H9 (cell line): Measurements from ENCODE around the gene PTX3. TPM values are rescaled to one million over a fixed set of nuclear protein-coding genes. Genes with fewer than 3 reads are reported as not detected.

Source experiments
- DNase-seq: peaks from one replicate; pipeline ENCODE4 v3.0.0-alpha.2; 2017
- H2AFZ ChIP-seq: one replicate; pipeline ENCODE4 v1.6.1; 2013; ENCODE audit warnings: mild to moderate bottlenecking, low read length, control low read depth, moderate library complexity
- H2AK5ac ChIP-seq: 2 replicates; pipeline ENCODE4 v1.6.1; 2013; ENCODE audit warnings: low read length, control low read depth, mixed read lengths; ENCODE audit not compliant: insufficient read length
- H2BK120ac ChIP-seq: one replicate; pipeline ENCODE4 v1.6.1; 2013; ENCODE audit warnings: low read depth, mild to moderate bottlenecking, low read length, control low read depth, inconsistent platforms; ENCODE audit not compliant: poor library complexity, severe bottlenecking
- H2BK12ac ChIP-seq: 2 replicates; pipeline ENCODE4 v1.6.1; 2013; ENCODE audit warnings: low read length, control low read depth, mixed read lengths, low read depth; ENCODE audit not compliant: insufficient read length
- H2BK15ac ChIP-seq: 2 replicates; pipeline ENCODE4 v1.6.1; 2013; ENCODE audit warnings: low read depth, low read length, control low read depth
- H2BK20ac ChIP-seq: one replicate; pipeline ENCODE4 v1.6.1; 2013; ENCODE audit warnings: low read depth, mild to moderate bottlenecking, low read length, control low read depth, inconsistent platforms; ENCODE audit not compliant: poor library complexity, severe bottlenecking
- H2BK5ac ChIP-seq: 2 replicates; pipeline ENCODE4 v1.6.1; 2013; ENCODE audit warnings: low read length, control low read depth, mixed read lengths; ENCODE audit not compliant: insufficient read length
- H3K14ac ChIP-seq: 2 replicates; pipeline ENCODE4 v1.6.1; 2013; ENCODE audit warnings: low read length, control low read depth; ENCODE audit not compliant: insufficient read depth
- H3K18ac ChIP-seq: 2 replicates; pipeline ENCODE4 v1.6.1; 2013; ENCODE audit warnings: low read depth, mild to moderate bottlenecking, mixed read lengths, low read length, control low read depth; ENCODE audit not compliant: insufficient read length
- H3K23ac ChIP-seq: 2 replicates; pipeline ENCODE4 v1.6.1; 2013; ENCODE audit warnings: low read length, control low read depth, mixed read lengths, low read depth; ENCODE audit not compliant: insufficient read length
- H3K23me2 ChIP-seq: 2 replicates; pipeline ENCODE4 v1.6.1; 2013; ENCODE audit warnings: low read depth, mild to moderate bottlenecking, mixed read lengths, low read length, control low read depth; ENCODE audit not compliant: insufficient read length, poor library complexity, severe bottlenecking
- H3K27ac ChIP-seq: 2 replicates; pipeline ENCODE4 v1.5.1; 2013; ENCODE audit warnings: low read length, control low read depth, mixed read lengths, low read depth; ENCODE audit not compliant: insufficient read length
- H3K27me3 ChIP-seq: 2 replicates; pipeline ENCODE4 v1.6.1; 2013; ENCODE audit warnings: low read length, control low read depth, inconsistent platforms; ENCODE audit not compliant: insufficient read depth
- H3K4ac ChIP-seq: 2 replicates; pipeline ENCODE4 v1.6.1; 2013; ENCODE audit warnings: low read depth, mild to moderate bottlenecking, control low read depth, inconsistent platforms, low read length, moderate library complexity
- H3K4me1 ChIP-seq: 2 replicates; pipeline ENCODE4 v1.6.1; 2013; ENCODE audit warnings: low read length, control low read depth, inconsistent platforms; ENCODE audit not compliant: insufficient read depth
- H3K4me2 ChIP-seq: 2 replicates; pipeline ENCODE4 v1.6.1; 2013; ENCODE audit warnings: low read length, control low read depth, mixed read lengths; ENCODE audit not compliant: insufficient read length, insufficient read depth
- H3K56ac ChIP-seq: 2 replicates; pipeline ENCODE4 v1.6.1; 2013; ENCODE audit warnings: low read depth, mild to moderate bottlenecking, mixed read lengths, low read length, control low read depth; ENCODE audit not compliant: insufficient read length
- H3K79me1 ChIP-seq: 2 replicates; pipeline ENCODE4 v1.6.1; 2013; ENCODE audit warnings: low read depth, mild to moderate bottlenecking, moderate library complexity, low read length, control low read depth, inconsistent platforms; ENCODE audit not compliant: insufficient read depth, poor library complexity, severe bottlenecking
- H3K79me2 ChIP-seq: 2 replicates; pipeline ENCODE4 v1.6.1; 2013; ENCODE audit warnings: low read length, control low read depth, inconsistent platforms; ENCODE audit not compliant: insufficient read depth
- H3K9ac ChIP-seq: 2 replicates; pipeline ENCODE4 v1.6.1; 2013; ENCODE audit warnings: low read length, control low read depth, mixed read lengths; ENCODE audit not compliant: insufficient read length; ENCODE audit errors: extremely low read depth
- H3K9me3 ChIP-seq: one replicate; pipeline ENCODE4 v1.6.1; 2013; ENCODE audit warnings: low read depth, low read length, inconsistent platforms; ENCODE audit not compliant: control insufficient read depth
- H3T11ph ChIP-seq: one replicate; pipeline ENCODE4 v1.6.1; 2013; ENCODE audit warnings: mild to moderate bottlenecking, low read length, control low read depth, inconsistent platforms
- H4K20me1 ChIP-seq: one replicate; pipeline ENCODE4 v1.6.1; 2013; ENCODE audit not compliant: control insufficient read depth, insufficient read length, insufficient read depth
- H4K5ac ChIP-seq: 2 replicates; pipeline ENCODE4 v1.6.1; 2013; ENCODE audit warnings: low read depth, mild to moderate bottlenecking, mixed read lengths, low read length, control low read depth; ENCODE audit not compliant: insufficient read length
- H4K8ac ChIP-seq: replicated peaks from 2 replicates; pipeline ENCODE4 v1.6.1; 2013; ENCODE audit warnings: low read length, control low read depth, mixed read lengths, low read depth; ENCODE audit not compliant: insufficient read length
- H4K91ac ChIP-seq: 2 replicates; pipeline ENCODE4 v1.6.1; 2013; ENCODE audit warnings: low read depth, mild to moderate bottlenecking, moderate library complexity, mixed read lengths, low read length, control low read depth; ENCODE audit not compliant: insufficient read length
- H3K27ac Mint-ChIP-seq, 3 experiments: 2 replicates in 2 of 3; 3 replicates in 1 of 3; pipeline ENCODE4 v1.8.0; 2020 to 2021; ENCODE audit warnings: mixed read lengths in 3 of 3, mild to moderate bottlenecking in 1 of 3, moderate library complexity in 1 of 3
- H3K27me3 Mint-ChIP-seq: 2 replicates; pipeline ENCODE4 v1.8.0; 2021; ENCODE audit warnings: low read depth, mild to moderate bottlenecking, moderate library complexity, mixed read lengths
- H3K36me3 Mint-ChIP-seq, 3 experiments: 2 replicates in 2 of 3; 3 replicates in 1 of 3; pipeline ENCODE4 v1.8.0; 2020 to 2021; ENCODE audit warnings: low read depth in 3 of 3, mixed read lengths in 3 of 3; ENCODE audit not compliant: insufficient read depth in 1 of 3
- H3K4me1 Mint-ChIP-seq, 2 experiments: 2 replicates each; pipeline ENCODE4 v1.8.0; 2020; ENCODE audit warnings: mixed read lengths in 2 of 2
- H3K4me3 Mint-ChIP-seq, 2 experiments: 2 replicates in 1 of 2; 3 replicates in 1 of 2; pipeline ENCODE4 v1.8.0; 2020 to 2021; ENCODE audit warnings: mild to moderate bottlenecking in 2 of 2, mixed read lengths in 2 of 2, moderate library complexity in 1 of 2
- H3K9me3 Mint-ChIP-seq, 2 experiments: 2 replicates in 1 of 2; 3 replicates in 1 of 2; pipeline ENCODE4 v1.8.0; 2020; ENCODE audit warnings: mild to moderate bottlenecking in 2 of 2, mixed read lengths in 2 of 2, moderate library complexity in 1 of 2
- CTCF ChIP-seq: fragments of 200-600 bp; sonication (generic); conservative IDR thresholded peaks from 3 replicates; pipeline ENCODE4 v1.8.0; 2021; ENCODE audit warnings: antibody characterized with exemption, mild to moderate bottlenecking
- WGBS: extraction: QIAGEN DNeasy Blood & Tissue Kit; methylation state at CpG from one replicate; pipeline ENCODE4 v1.1.7; 2013; ENCODE audit warnings: missing lambda C conversion rate, low lambda C conversion rate, mixed read lengths; ENCODE audit not compliant: insufficient read length; ENCODE audit errors: extremely low coverage; 5-methylcytosine and 5-hydroxymethylcytosine counted together
- total RNA-seq: library from RNA; stranded (reverse); gene quantifications from 2 replicates; pipeline ENCODE4 v1.2.1, GENCODE V29; 2021

The PTX3 gene
- total RNA-seq, 1 experiment from 2014 or later, result 0.11 TPM

GRCh38 chr3:157394411-157394810 lies 42.2 kb upstream of the PTX3 start:
- Mint-ChIP-seq H3K4me3 (no peak overlapping the region), H3K9me3 (peaks cover 0 to 6% of the 10 kb centered on the region in 2 experiments; a peak in 2 of 5 replicates), H3K36me3 (0 out of 7 replicates have a peak, but pooled peaks cover 0 to 5% (median 2%) of the 10 kb centered on the region in 3 experiments), H3K27ac (no peak overlapping the region), H3K4me1 (no peaks in the 10 kb centered on the region), H3K27me3 (no peaks in the 10 kb centered on the region; the same call in none of the 2 replicates)
- H2AK5ac ChIP-seq, result no peak overlapping the region
- H3K4me1 ChIP-seq, result no peaks in the 10 kb centered on the region
- H3K79me2 ChIP-seq, result no peaks in the 10 kb centered on the region
- no CpG with 5 or more reads among the region's 1 CpG for WGBS
- no peak overlapping the region for H3K4ac ChIP-seq
- H2BK120ac ChIP-seq, result no peak overlapping the region
- H4K5ac ChIP-seq, result no peak overlapping the region
- H3K9ac ChIP-seq, result no peak overlapping the region
- no peaks in the 10 kb centered on the region for H4K20me1 ChIP-seq
- H3K56ac ChIP-seq, result no peak overlapping the region
- H2BK5ac ChIP-seq, result no peak overlapping the region
- no peak overlapping the region for H3K4me2 ChIP-seq
- H3T11ph ChIP-seq, result no peak overlapping the region
- no peak overlapping the region for H3K27ac ChIP-seq
- no peak overlapping the region for H3K14ac ChIP-seq
- no peak overlapping the region for H2BK20ac ChIP-seq
- no peaks in the 10 kb centered on the region for H3K23me2 ChIP-seq
- H2BK12ac ChIP-seq, result no peak overlapping the region
- H3K79me1 ChIP-seq, result no peaks in the 10 kb centered on the region
- H3K23ac ChIP-seq, result no peak overlapping the region
- no peak overlapping the region for H2BK15ac ChIP-seq
- DNase-seq, result no peak
- no peaks in the 10 kb centered on the region for H3K9me3 ChIP-seq
- H2AFZ ChIP-seq, result no peak overlapping the region
- no peak overlapping the region for H4K8ac ChIP-seq
- H4K91ac ChIP-seq, result no peak overlapping the region
- no peak overlapping the region for H3K18ac ChIP-seq
- H3K27me3 ChIP-seq, result no peaks in the 10 kb centered on the region
- TF ChIP-seq CTCF, result no peak
